Loucy (cell line): Measurements from ENCODE around the gene WDR93.

Experiments
- EZH2phosphoT487 ChIP-seq: fragments of 200-600 bp; IDR thresholded peaks from 2 replicates; pipeline ENCODE4 v1.6.1; 2018; ENCODE audit warnings: antibody characterized with exemption, mild to moderate bottlenecking, moderate library complexity, borderline replicate concordance
- TF ChIP-seq, protein P1 (sequence below): fragments of 200-600 bp; sonication (generic); conservative IDR thresholded peaks from 2 replicates; pipeline ENCODE4 v1.5.1; 2014; ENCODE audit warnings: mild to moderate bottlenecking, antibody characterized with exemption, low read length

DNA sequence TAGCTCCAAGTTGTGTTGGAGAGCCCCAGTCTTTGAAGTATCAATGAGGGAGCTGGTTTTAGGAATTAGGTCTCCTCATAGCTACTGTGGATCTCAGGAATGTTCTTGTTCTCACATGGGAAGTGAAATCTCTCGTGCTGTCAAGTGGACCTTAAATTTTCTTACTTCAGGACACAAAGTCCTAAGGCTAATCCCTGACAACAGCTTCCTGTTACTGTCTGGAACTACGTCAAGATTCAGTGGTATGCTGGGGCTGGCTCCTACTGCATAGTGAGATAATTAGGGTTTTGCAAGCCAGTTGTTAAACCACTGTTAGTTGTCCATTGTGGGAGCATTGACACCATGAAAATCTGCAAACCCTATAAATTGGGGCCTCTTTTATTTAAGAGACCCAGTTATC, 37.6 kb downstream of the WDR93 start:
- TF ChIP-seq, protein P1, sequence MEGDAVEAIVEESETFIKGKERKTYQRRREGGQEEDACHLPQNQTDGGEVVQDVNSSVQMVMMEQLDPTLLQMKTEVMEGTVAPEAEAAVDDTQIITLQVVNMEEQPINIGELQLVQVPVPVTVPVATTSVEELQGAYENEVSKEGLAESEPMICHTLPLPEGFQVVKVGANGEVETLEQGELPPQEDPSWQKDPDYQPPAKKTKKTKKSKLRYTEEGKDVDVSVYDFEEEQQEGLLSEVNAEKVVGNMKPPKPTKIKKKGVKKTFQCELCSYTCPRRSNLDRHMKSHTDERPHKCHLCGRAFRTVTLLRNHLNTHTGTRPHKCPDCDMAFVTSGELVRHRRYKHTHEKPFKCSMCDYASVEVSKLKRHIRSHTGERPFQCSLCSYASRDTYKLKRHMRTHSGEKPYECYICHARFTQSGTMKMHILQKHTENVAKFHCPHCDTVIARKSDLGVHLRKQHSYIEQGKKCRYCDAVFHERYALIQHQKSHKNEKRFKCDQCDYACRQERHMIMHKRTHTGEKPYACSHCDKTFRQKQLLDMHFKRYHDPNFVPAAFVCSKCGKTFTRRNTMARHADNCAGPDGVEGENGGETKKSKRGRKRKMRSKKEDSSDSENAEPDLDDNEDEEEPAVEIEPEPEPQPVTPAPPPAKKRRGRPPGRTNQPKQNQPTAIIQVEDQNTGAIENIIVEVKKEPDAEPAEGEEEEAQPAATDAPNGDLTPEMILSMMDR, result no peak
- TF ChIP-seq EZH2phosphoT487, result no peak
